GM20431 (cell line): Measurements from ENCODE around the gene NOL3.

Experiments
- in situ Hi-C: fragments of 300-500 bp; cut with MseI, MboI; formaldehyde crosslinking; loops from one replicate; pipeline ENCODE4 v1.15.0; 2020; ENCODE audit warnings: low sequenced_read_pairs; ENCODE audit not compliant: unreplicated experiment

Gene NOL3

GRCh38 chr16:67202426-67202825 is 32.1 kb downstream of the NOL3 start:
- in situ Hi-C loops: no loop called here

GRCh38 chr16:67202956-67203493 is 32.7 kb downstream of the NOL3 start:
- in situ Hi-C loops: no loop called here

DNA sequence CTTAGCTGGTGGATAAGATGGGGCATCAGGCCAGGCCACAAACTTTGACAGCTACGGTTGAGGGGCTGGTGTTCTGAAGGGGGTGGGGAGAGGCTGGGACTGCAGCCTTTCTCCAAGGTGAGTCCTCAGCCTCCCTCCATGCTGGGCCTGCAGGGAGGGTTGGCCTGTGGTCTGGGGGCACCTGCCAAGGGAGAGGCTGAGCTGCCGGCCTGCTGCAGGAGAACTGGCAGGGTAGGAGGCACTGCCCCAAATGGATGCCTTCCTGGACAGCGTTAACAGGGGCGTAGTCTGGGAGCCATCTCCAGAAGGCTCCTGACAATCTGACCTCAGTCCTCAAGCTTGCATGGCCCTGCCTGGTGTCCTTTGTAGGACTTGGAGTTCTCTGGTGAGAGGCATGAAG is 33.7 kb downstream of the NOL3 start:
- in situ Hi-C loops: no loop called here

DNA sequence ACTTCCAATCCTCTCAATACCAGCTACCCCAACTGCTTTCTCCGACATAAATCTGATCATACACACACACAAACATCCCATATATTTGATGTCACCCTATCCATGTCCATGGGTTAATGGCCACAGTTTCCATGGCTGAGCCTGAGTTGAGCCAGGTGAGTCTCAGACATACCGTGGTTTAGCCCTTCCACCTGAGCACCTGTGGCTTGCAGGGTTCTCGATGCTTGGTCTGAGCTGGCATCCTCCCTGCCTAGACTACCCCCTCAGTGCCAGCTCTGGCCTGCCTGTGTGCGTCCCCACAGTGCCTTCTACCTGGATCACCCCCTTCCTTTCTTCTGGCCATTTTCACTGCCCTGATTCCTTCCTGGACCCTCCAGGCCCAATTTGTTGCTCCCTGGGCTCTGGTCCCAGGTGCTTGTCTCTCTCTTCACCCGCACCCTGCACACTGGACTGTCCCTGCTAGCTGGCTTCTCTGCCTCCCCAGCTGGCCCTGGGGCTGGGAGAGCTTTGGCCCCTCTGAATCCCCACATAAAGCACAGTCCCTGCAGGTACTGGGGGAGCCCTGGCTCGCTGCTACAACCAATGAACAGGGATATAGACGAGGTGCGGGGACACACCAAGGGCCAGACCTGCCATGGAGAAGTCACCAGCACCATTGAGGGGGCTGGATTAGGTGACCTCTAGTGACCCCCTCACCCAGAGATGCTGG is 35.9 kb downstream of the NOL3 start:
- in situ Hi-C loops: no loop called here

DNA sequence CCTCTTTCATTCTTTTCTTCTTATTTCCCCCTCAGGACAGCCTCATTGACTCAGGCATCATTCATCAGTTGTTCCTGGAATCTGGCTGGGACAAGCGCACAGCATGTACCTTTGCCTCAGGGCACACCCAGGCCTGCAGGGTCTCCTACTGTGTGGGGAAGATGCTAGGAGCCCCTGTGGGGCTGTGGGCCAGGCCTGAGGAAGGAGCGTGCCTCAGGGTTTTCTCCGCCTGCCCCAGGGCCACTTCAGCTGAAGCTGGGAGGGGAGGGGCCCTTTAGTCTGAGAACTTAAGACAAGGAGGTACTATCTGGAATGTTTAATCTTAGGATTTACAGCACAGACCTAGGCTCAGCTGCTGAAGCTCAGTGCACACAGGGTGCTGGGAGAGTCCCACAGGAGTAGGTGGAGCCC is 36.5 kb downstream of the NOL3 start:
- in situ Hi-C loops: no loop called here

- in situ Hi-C loops: no loop called here
Observed at GRCh38 chr16:67207249-67208091, 37.1 kb downstream of the NOL3 start.

DNA sequence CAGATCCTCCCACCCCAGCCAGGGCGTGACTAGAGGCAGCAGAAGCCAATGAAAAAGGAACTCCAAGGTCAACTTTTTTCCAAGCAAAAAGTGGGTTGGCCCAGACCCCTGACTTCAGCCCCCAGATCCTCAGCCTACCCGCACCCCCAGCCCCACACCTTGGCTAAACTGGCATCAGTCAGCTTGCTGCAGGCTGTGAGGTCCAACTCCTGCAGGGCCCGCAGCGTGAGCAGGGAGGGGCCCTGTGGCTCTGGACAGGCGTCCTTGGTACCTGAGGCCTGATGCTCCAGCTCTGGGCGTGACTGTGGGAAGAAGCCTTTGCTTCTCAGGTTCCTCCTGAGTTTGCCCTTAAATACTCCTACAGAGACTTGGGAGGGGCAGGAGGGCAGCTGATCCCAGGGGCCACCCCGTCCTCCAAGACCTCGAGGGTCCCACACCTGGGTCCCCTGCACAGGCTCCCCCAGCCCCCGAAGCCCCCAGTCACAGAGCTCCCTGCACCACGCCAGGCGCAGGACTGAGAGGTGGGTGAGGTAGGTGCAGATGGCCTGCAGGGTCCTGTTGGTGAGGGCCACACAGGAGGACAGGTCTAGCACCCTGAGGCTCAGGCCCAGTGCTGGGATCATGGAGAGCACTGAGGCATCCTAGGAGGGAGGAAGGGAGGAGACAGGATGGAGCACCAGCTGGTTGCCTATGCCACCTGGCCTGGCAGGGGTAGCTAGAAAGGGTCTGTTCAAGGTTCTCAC is 38.0 kb downstream of the NOL3 start:
- in situ Hi-C loops: no loop called here

DNA sequence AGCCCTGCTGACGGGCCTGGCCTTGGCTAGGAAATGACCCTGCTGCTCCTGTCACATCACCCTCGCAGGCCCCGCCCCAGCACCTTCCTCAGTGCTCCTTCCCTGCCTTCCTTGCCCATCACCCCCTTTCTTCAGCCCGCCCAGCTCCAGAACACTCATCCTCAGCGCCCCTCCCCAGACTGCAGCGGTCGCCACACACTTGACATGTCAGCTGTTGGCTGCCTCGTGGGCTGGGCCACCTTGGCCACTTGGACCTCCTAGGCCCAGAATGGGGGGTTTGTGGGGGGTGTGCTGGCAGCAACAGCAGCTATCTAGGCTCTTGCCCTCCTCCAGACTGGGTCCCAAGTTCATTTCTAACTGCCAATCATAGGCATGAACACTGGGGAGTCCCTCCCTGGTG is 39.2 kb downstream of the NOL3 start:
- in situ Hi-C loops: no loop called here

DNA sequence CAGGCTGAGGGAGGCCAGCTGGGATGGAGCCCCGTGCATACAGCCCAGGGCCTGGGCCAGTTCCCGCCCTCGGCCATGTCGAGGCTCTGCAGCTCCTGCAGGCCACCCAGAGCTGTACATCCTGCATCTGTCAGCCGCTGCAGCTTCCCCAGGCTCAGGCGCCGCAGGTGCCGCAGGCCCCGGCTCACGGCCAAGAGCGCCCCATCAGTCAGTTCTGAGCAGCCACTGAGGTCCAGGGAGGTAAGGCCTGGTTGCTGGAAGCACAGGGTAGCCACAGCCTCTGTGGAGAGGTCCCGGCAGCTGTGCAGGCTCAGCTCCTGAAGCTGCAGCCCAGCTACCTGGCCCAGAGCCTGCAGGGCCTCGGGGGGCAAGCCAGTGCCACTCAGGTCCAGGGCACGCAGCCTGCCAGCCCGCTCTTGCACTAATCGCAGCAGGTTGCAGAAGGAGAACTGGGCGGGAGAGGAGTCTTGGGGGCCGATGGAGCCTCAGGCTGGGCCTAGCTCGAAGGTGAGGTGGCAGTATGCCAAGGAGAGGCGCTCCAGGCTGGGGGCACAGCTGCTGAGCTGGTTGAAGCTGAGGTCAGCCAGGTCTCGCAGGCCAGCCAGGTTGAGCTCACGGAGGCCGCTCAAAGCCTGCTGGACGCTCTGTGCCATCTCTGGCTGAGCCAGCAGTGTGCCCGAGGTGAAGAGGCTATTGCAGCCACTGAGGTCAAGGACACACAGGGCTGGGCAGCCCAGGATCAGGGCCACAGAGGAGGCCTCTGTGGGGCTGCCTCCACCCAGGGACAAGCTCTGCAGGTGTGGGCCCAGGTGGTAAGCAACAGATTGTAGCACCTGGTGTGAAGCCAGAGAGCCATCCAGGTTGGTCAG is 40.0 kb downstream of the NOL3 start:
- in situ Hi-C loops: no loop called here

DNA sequence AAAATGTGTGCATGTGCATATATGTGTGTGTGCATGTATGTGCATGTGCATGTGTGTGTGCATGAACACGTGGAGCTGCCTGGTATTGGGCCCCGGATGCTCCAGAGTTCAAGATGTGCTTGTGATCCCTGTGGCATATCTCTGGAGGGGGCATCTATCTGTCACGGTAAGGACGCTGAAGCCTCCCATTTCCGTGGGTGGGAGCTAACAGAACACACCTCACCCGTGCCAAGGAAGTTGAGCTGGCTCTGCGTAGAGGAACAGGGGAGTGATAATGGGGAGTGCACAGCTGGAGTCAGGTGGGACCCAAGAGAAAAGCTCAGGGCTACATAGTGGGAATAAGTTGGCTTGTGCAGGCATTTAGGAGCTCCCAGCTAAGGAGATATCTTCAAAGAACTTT is 41.3 kb downstream of the NOL3 start:
- in situ Hi-C loops: no loop called here

DNA sequence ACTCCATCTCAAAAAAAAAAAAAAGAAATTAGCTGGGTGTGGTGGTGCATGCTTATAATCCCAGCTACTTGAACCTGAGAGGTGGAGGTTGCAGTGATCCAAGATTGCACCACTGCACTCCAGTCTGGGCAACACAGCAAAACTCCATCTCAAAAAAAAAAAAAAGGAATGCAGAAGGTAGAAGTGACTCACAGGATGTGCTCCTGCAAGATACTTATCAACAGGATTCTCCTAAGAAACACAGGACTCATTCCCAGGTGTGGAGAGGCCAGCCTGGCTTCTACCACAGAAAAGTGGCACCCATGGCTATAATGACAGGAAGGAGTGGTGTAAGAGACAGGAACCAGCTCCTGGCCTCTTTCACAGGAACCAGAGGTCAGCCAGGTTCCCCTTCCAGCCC is 42.4 kb downstream of the NOL3 start:
- in situ Hi-C loops: no loop called here

- in situ Hi-C loops: no loop called here
Observed at GRCh38 chr16:67213197-67214019, 43.1 kb downstream of the NOL3 start.

GRCh38 chr16:67215706-67216105 is 45.4 kb downstream of the NOL3 start:
- in situ Hi-C loops: no loop called here

GRCh38 chr16:67216612-67217490 is 46.5 kb downstream of the NOL3 start:
- in situ Hi-C loops: no loop called here

- in situ Hi-C loops: no loop called here
Observed at GRCh38 chr16:67223992-67224391, 53.7 kb downstream of the NOL3 start.
